GM12801 (cell line): ENCODE results near the gene ADORA2A.

Experiments used
- CTCF ChIP-seq: IDR thresholded peaks from one replicate; pipeline ENCODE4 v1.5.1; 2011; ENCODE audit warnings: control low read depth; ENCODE audit not compliant: insufficient read length; ENCODE audit errors: extremely low read depth

The ADORA2A gene

DNA sequence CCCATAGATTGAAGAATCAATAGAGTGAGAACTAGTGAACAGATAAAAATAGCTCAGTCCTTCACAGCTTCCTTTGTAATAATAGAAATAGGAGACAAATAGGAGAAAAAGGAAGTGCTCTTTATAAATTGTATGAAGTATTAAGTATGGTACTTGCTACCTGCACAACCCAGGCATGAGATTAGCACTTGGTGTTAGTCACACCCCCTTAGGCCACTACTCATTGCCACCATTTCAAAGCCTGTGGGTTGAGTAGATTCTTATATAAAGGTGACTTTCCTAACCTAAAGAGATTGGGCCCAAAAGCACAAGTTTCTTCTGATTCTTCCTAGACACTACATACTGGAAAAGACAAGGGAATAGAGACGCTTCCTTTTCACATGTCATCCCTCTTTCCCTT, 37.7 kb upstream of the ADORA2A start:
- no peak for TF ChIP-seq CTCF

DNA sequence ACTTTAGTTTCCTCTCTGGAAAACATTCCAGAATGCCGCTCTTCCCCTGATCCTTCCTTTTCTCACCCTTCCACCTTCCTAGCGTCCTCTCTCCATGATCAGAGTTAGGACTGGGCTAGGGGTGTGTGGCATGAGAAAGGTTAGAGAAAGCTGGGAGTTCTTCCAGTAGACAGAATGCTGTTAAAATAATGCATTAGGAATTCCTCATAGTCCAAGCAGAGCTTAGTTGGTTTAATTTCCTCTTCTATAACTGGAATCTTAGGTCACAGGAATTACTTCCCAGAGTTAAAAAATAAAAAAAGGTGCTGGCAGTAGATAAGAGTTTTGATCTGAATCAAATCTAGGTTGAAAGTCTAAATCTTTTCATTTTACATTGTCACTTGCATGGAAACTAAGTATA, 37.2 kb upstream of the ADORA2A start:
- no peak for TF ChIP-seq CTCF

DNA sequence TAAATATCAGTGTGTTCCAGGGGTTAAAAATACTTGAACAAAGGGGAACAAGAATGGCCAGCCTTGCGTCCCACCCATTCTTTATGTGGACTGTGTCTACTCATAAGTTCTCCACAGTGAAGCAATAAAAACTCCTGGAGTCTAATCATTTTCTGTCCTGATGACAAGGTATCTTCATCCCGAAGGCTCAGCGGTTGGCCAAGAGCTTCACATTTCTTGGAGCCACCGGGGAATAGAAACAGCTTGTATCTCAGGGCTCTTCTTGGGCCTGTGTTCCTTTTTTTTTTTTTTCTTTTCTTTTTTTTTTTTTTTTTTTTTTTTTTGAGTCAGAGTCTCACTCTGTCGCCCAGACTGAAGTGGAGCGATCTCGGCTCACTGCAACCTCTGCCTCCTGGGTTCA, 36.8 kb upstream of the ADORA2A start:
- no peak for TF ChIP-seq CTCF

DNA sequence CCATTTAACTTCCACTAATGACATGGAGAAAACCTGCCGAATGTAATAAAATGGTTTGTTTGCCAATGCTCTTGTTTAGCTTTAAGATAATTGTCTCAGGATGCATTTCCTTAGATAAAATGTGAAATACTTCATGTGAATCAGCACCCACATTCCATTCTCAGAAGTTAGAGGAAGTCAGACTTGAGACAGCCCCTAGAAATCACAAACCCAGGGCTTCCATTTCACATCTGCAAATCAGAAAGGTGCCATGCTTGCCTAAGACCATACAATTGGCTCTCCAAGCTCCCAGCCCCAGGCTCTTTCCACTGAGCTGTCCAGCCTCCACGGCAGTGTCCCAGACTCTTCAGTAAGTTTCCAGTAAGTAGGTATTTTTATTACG, 35.6 kb upstream of the ADORA2A start:
- no peak for TF ChIP-seq CTCF

- no peak for TF ChIP-seq CTCF
Observed at GRCh38 chr22:24392218-24392931, 35.0 kb upstream of the ADORA2A start.

GRCh38 chr22:24393012-24393559, 34.3 kb upstream of the ADORA2A start:
- TF ChIP-seq CTCF = no peak

DNA sequence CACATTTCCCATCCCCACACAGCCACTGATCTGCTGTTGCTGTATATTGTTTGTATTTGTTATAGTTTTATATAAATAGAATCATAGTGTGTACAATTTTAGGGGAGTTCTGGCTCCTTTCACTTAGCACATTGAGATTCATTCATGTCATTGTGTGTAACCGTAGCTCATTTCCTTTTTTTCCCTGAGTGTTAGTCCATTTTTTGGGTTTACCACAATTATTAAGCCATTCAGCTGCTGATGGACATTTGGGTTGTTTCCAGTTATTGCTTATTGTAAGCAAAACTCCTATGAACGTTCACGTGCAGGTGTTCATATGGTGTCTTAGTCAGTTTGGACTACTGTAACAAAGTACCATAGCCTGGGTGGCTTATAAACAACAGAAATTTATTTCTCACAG, 33.6 kb upstream of the ADORA2A start:
- no peak for TF ChIP-seq CTCF
